Fibroblast of villous mesenchyme (primary cell): ENCODE measurements around the gene OPALIN. TPM values are rescaled to one million over a fixed set of nuclear protein-coding genes. Genes with fewer than 3 reads are reported as not detected.

Experiments used
- DNase-seq: peaks from one replicate; pipeline ENCODE4 v3.0.0-alpha.2; 2010; ENCODE audit warnings: low read depth
- H3K4me3 ChIP-seq: 2 replicates; pipeline ENCODE4 v1.5.1; 2011; ENCODE audit warnings: low read depth, mild to moderate bottlenecking, low read length
- CTCF ChIP-seq: IDR thresholded peaks from 2 replicates; pipeline ENCODE4 v1.5.1; 2012; ENCODE audit warnings: low read depth, mild to moderate bottlenecking, low read length; ENCODE audit not compliant: insufficient read depth
- total RNA-seq: library from RNA; depleted of rRNA; stranded (reverse); fragments of >200 nt; gene quantifications from 2 replicates; pipeline ENCODE4 v1.2.3, GENCODE V29; 2012

Gene OPALIN
- total RNA-seq, 1 donor, result not detected

GRCh38 chr10:96298362-96298761 lies 60.4 kb downstream of the OPALIN start:
- DNase-seq, result no peak
- no peak for TF ChIP-seq CTCF
- no peak overlapping the region for H3K4me3 ChIP-seq

- H3K4me3 ChIP-seq, result no peak overlapping the region
- DNase-seq, result no peak
- no peak for TF ChIP-seq CTCF
Observed at GRCh38 chr10:96297486-96297885, 61.3 kb downstream of the OPALIN start.

DNA sequence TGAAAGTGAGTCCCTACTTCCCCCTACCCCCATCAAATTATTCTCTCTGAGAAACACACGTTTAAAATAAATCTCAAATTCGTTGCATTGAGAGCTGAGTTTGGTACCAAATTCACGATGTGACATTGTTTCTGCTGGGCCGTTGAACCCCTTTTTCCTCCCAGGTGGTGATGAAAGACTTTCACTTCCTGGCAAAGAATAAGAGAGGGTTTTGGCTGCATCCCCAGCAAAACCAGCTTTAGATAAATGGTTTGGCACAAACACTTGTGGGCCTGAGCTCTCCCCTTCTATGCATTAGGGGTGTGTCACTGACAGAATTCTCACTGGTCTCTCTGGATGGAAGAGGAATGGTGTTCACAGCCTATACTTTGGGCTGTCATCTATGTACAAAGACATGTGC lies 63.3 kb downstream of the OPALIN start:
- no peak overlapping the region for H3K4me3 ChIP-seq
- TF ChIP-seq CTCF, result no peak
- DNase-seq, result no peak

Other genes starting within 250 kb of the OPALIN start
- gene ZNF518A, start 228.7 kb downstream of the OPALIN start, total RNA-seq, result 13.5 and 19.9 TPM in 2 replicates
- gene BLNK, start 87.4 kb downstream of the OPALIN start, total RNA-seq, result not detected in 2 replicates
- not detected in 2 replicates for gene DNTT, start 54.6 kb downstream of the OPALIN start, total RNA-seq
- gene TLL2, start 154.9 kb upstream of the OPALIN start, total RNA-seq, result under 0.01 TPM in 1 of 2 replicates, not detected in the other
- 92.1 and 147 TPM in 2 replicates for gene TM9SF3, start 228.0 kb upstream of the OPALIN start, total RNA-seq